HepG2 (cell line): ENCODE data around the gene CPLX3. TPM values are rescaled to one million over a fixed set of nuclear protein-coding genes. Genes with fewer than 3 reads are reported as not detected.

Experiments used
- ATAC-seq: fragments of 200-7000 bp; cut with Tn5 transposase; 3 replicates; pipeline ENCODE4 v1.9.1; 2020; ENCODE audit warnings: mild to moderate bottlenecking, moderate library complexity
- BruUV-seq: library from RNA; stranded (reverse); fragments of 400-500 nt; replicated peaks from 2 replicates; lab custom pipeline; 2021; lab: Mats Ljungman, UMichigan
- CTCF ChIA-PET: fragments of 300-600 bp; formaldehyde crosslinking; extraction: SDS; loops from one replicate; lab custom pipeline; 2021; ENCODE audit warnings: low total read pairs, inconsistent platforms, low intra/inter-chr PET ratio; lab: Yijun Ruan, JAX
- POLR2A ChIA-PET: fragments of 350-600 bp; sonication (Branson Sonifier 250); formaldehyde crosslinking; loops from one replicate; lab custom pipeline; 2020; ENCODE audit warnings: antibody characterized with exemption, inconsistent platforms; lab: Yijun Ruan, JAX
- DNase-seq: peaks from one replicate; pipeline ENCODE4 v3.0.0-alpha.2; 2015; ENCODE audit warnings: low spot score
- FAIRE-seq: peaks from 3 replicates; lab custom pipeline; 2011; peaks lifted over from hg19 to GRCh38; lab: Jason Lieb, UNC
- H2AFZ ChIP-seq: one replicate; pipeline ENCODE4 v1.6.1; 2011; ENCODE audit warnings: low read length, inconsistent platforms
- H3K27ac ChIP-seq: fragments of 300-600 bp; 3 replicates; pipeline ENCODE4 v1.8.0; 2011; ENCODE audit warnings: mixed run types, mild to moderate bottlenecking, mixed read lengths, low read length, inconsistent platforms; ENCODE audit not compliant: insufficient read depth; ENCODE audit errors: extremely low read length
- H3K27me3 ChIP-seq, 2 experiments: fragments of 200-600 bp in 1 of 2; 2 replicates in 1 of 2; 3 replicates in 1 of 2; pipeline versions ENCODE4 v1.6.0 to v1.8.0; 2011; ENCODE audit warnings: low read length in 2 of 2, mild to moderate bottlenecking in 2 of 2, moderate library complexity in 2 of 2, inconsistent platforms in 1 of 2; ENCODE audit not compliant: insufficient read depth in 2 of 2, control insufficient read depth in 1 of 2
- H3K36me3 ChIP-seq, 2 experiments: fragments of 200-600 bp in 1 of 2; replicated peaks in 1 of 2; 2 replicates in 1 of 2; 3 replicates in 1 of 2; pipeline versions ENCODE4 v1.5.1 to v1.8.0; 2011; ENCODE audit warnings: low read length in 2 of 2, inconsistent platforms in 1 of 2; ENCODE audit not compliant: insufficient read depth in 2 of 2, control insufficient read depth in 1 of 2
- H3K4me1 ChIP-seq: 2 replicates; pipeline ENCODE4 v1.5.1; 2012; ENCODE audit warnings: low read length, inconsistent platforms; ENCODE audit not compliant: insufficient read depth
- H3K4me2 ChIP-seq: 2 replicates; pipeline ENCODE4 v1.6.0; 2011; ENCODE audit warnings: low read depth, low read length, inconsistent platforms
- H3K4me3 ChIP-seq, 3 experiments: fragments of 200-600 bp in 1 of 3; sonication (generic), shearing (Covaris generic) in 1 of 3; replicated peaks in 1 of 3; 2 replicates each; pipeline ENCODE4 v1.5.1; 2011 to 2016; ENCODE audit warnings: low read length in 3 of 3, inconsistent platforms in 2 of 3, low read depth in 2 of 3, mild to moderate bottlenecking in 2 of 3, control low read depth in 1 of 3, mixed read lengths in 1 of 3; ENCODE audit not compliant: insufficient read depth in 1 of 3
- H3K79me2 ChIP-seq: one replicate; pipeline ENCODE4 v1.6.1; 2011; ENCODE audit warnings: low read length, inconsistent platforms; ENCODE audit not compliant: insufficient read depth
- H3K9ac ChIP-seq: 2 replicates; pipeline ENCODE4 v1.6.0; 2011; ENCODE audit warnings: mild to moderate bottlenecking, low read depth, low read length, inconsistent platforms; ENCODE audit not compliant: insufficient read depth
- H3K9me3 ChIP-seq: 2 replicates; pipeline ENCODE4 v1.5.1; 2012; ENCODE audit warnings: mild to moderate bottlenecking, low read length
- H4K20me1 ChIP-seq: 2 replicates; pipeline ENCODE4 v1.6.0; 2011; ENCODE audit warnings: inconsistent platforms, mild to moderate bottlenecking, low read length, moderate library complexity; ENCODE audit not compliant: insufficient read depth
- CENPBD1 ChIP-seq: sonication (generic); formaldehyde crosslinking; IDR thresholded peaks from 2 replicates; pipeline ENCODE4 v1.8.0; 2022; ENCODE audit warnings: missing genetic modification reagents, low read depth, mild to moderate bottlenecking, borderline replicate concordance
- EP300 ChIP-seq, 3 experiments: sonication (generic) in 1 of 3; formaldehyde crosslinking in 1 of 3; IDR thresholded peaks; 2 replicates each; pipeline versions ENCODE4 v1.5.1 to v1.6.1; 2011 to 2020; ENCODE audit warnings: low read depth in 2 of 3, low read length in 2 of 3, borderline replicate concordance in 1 of 3, improper control_type of control experiment in 1 of 3, mild to moderate bottlenecking in 1 of 3, missing genetic modification reagents in 1 of 3, moderate library complexity in 1 of 3
- GATAD1 ChIP-seq: IDR thresholded peaks from 2 replicates; pipeline ENCODE4 v1.6.1; 2016; ENCODE audit warnings: missing genetic modification reagents, missing compliant biosample characterization
- GATAD2A ChIP-seq: IDR thresholded peaks from 2 replicates; pipeline ENCODE4 v1.6.1; 2016
- MTF1 ChIP-seq: sonication (generic); formaldehyde crosslinking; IDR thresholded peaks from 2 replicates; pipeline ENCODE4 v1.5.0; 2020; ENCODE audit warnings: missing genetic modification reagents
- PATZ1 ChIP-seq: sonication (generic); formaldehyde crosslinking; IDR thresholded peaks from 2 replicates; pipeline ENCODE4 v1.4.0; 2020; ENCODE audit warnings: missing genetic modification reagents
- RCOR2 ChIP-seq: IDR thresholded peaks from 2 replicates; pipeline ENCODE4 v1.6.1; 2016; ENCODE audit warnings: missing biosample characterization, missing genetic modification reagents
- SAP130 ChIP-seq: IDR thresholded peaks from 2 replicates; pipeline ENCODE4 v1.6.1; 2016; ENCODE audit warnings: low read depth
- ZNF207 ChIP-seq: fragments of 450-650 bp; IDR thresholded peaks from 2 replicates; pipeline ENCODE4 v1.6.1; 2016; ENCODE audit warnings: antibody characterized with exemption, borderline replicate concordance
- ZNF333 ChIP-seq: sonication (generic); formaldehyde crosslinking; IDR thresholded peaks from 2 replicates; pipeline ENCODE4 v1.4.0; 2020; ENCODE audit warnings: mild to moderate bottlenecking, missing genetic modification reagents, borderline replicate concordance
- ZNF337 ChIP-seq: sonication (generic); formaldehyde crosslinking; IDR thresholded peaks from 2 replicates; pipeline ENCODE4 v1.5.1; 2020; ENCODE audit warnings: missing genetic modification reagents, low read depth, mild to moderate bottlenecking, borderline replicate concordance
- ZNF740 ChIP-seq: sonication (generic); formaldehyde crosslinking; IDR thresholded peaks from 2 replicates; pipeline ENCODE4 v1.4.0; 2020; ENCODE audit warnings: missing genetic modification reagents
- ZNF772 ChIP-seq: sonication (generic); formaldehyde crosslinking; IDR thresholded peaks from 2 replicates; pipeline ENCODE4 v1.5.0; 2020; ENCODE audit warnings: mild to moderate bottlenecking, missing genetic modification reagents
- ZNF883 ChIP-seq: sonication (generic); formaldehyde crosslinking; IDR thresholded peaks from 2 replicates; pipeline ENCODE4 v1.5.1; 2020; ENCODE audit warnings: mild to moderate bottlenecking, missing genetic modification reagents; ENCODE audit errors: not compliant biosample characterization
- WGBS: methylation state at CpG from one replicate; pipeline ENCODE4 v1.1.6; 2017; ENCODE audit warnings: low lambda C conversion rate; 5-methylcytosine and 5-hydroxymethylcytosine counted together
- in situ Hi-C: cut with HindIII; loops from 2 replicates; pipeline ENCODE4 v1.10.0; 2017; ENCODE audit warnings: low pct_unique_long_range_greater_than_20kb; ENCODE audit not compliant: extremely low pct_ligation_motif_present
- intact Hi-C: fragments of 100-400 bp; cut with micrococcal nuclease; formaldehyde crosslinking; loops from one replicate; pipeline ENCODE4 v1.10.0; 2022; ENCODE audit not compliant: unreplicated experiment
- polyA plus RNA-seq, 8 experiments: library from polyadenylated mRNA; depleted of rRNA in 3 of 8; stranded (reverse) in 7 of 8; unstranded in 1 of 8; fragments of >200 nt; fragmentation: Illumina TruSeq in 4 of 8; extraction: Trizol in 4 of 8; gene quantifications; 2 replicates each; pipeline versions ENCODE4 v1.2.1 to v1.2.3, GENCODE V29; 2011 to 2016; ENCODE audit warnings: low read depth in 4 of 8, missing spikeins in 1 of 8, mixed read lengths in 1 of 8; ENCODE audit not compliant: insufficient read depth in 1 of 8
- total RNA-seq, 5 experiments: library from RNA; depleted of rRNA; stranded (reverse); fragments of >200 nt; fragmentation: Illumina TruSeq; extraction: Trizol; gene quantifications; 2 replicates each; pipeline ENCODE4 v1.2.3, GENCODE V29; 2016; ENCODE audit warnings: low read depth in 1 of 5
- TF ChIP-seq, protein P1 (sequence below): sonication (generic); formaldehyde crosslinking; IDR thresholded peaks from 2 replicates; pipeline ENCODE4 v1.5.0; 2020; ENCODE audit warnings: missing genetic modification reagents
- TF ChIP-seq, protein P2 (sequence below): sonication (generic); formaldehyde crosslinking; IDR thresholded peaks from 2 replicates; pipeline ENCODE4 v1.8.0; 2022; ENCODE audit warnings: low read depth, missing genetic modification reagents
- TF ChIP-seq, protein P3 (sequence below): IDR thresholded peaks from 2 replicates; pipeline ENCODE4 v1.6.1; 2016; ENCODE audit warnings: missing compliant biosample characterization, missing genetic modification reagents, borderline replicate concordance

CPLX3 gene
- total and polyA plus RNA-seq, 2 of the 13 experiments (the other 11 are each of a cell fraction or from before 2014, with no cell fraction given): not detected

- Histone ChIP-seq H3K9ac (peak overlapping the region; percentile 5; the same call in 1 of the 2 replicates), H3K4me2 (peak overlapping the region; percentile 59), H3K9me3 (no peaks in the 10 kb centered on the region), H3K36me3 (no peaks in the 10 kb centered on the region), H3K79me2 (no peaks in the 10 kb centered on the region), H4K20me1 (no peaks in the 10 kb centered on the region), H3K4me1 (peaks cover 40% of the 10 kb centered on the region), H2AFZ (no peak overlapping the region), H3K27ac (no peak overlapping the region), H3K27me3 (peaks cover 1 to 8% of the 10 kb centered on the region in 2 experiments; a peak in 2 of 5 replicates), H3K4me3 (peak overlapping the region in 1 of 3 experiments; percentile 35; a peak in 1 of 6 replicates)
- CTCF ChIA-PET: no interaction called here
- WGBS: 16% methylated on average over 9 of the region's 19 CpGs
- no peak for FAIRE-seq
- POLR2A ChIA-PET: interaction anchor here (1.9 kb wide), 1 partner anchor 90 kb away, joined by 7 read pairs; the partner anchor contains the start of gene FAM219B
- intact Hi-C loops (loop anchor here (1.0 to 5.0 kb wide), 2 partner anchors 34 to 121 kb away; partner anchors contain the start of gene CSK), in situ Hi-C loops (no loop called here)
- ATAC-seq: peak; percentile 2; the same call in 1 of the 3 replicates
- BruUV-seq: no TSS peak
- no peak for DNase-seq
- TF ChIP-seq CENPBD1 (no peak), ZNF883 (no peak), ZNF333 (CRISPR knock-in tag) (no peak), SAP130 (no peak), MTF1 (CRISPR knock-in tag) (peak; percentile 87), ZNF207 (no peak), PATZ1 (CRISPR knock-in tag) (peak; percentile 36; the same call in 1 of the 2 replicates), GATAD1 (CRISPR knock-in tag) (no peak), RCOR2 (CRISPR knock-in tag) (no peak), EP300 (IDR thresholded peaks at IDR 0.05; ENCODE audit: low read depth in 2 of 2, low read length in 2 of 2) (no peak), EP300 (CRISPR knock-in tag; IDR thresholded peaks at IDR 0.05; ENCODE audit: borderline replicate concordance) (no peak), ZNF740 (CRISPR knock-in tag) (peak; percentile 94), GATAD2A (no peak), ZNF337 (no peak), ZNF772 (no peak)
- TF ChIP-seq, protein P1, sequence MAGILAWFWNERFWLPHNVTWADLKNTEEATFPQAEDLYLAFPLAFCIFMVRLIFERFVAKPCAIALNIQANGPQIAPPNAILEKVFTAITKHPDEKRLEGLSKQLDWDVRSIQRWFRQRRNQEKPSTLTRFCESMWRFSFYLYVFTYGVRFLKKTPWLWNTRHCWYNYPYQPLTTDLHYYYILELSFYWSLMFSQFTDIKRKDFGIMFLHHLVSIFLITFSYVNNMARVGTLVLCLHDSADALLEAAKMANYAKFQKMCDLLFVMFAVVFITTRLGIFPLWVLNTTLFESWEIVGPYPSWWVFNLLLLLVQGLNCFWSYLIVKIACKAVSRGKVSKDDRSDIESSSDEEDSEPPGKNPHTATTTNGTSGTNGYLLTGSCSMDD (CRISPR knock-in tag): no peak
- TF ChIP-seq, protein P2, sequence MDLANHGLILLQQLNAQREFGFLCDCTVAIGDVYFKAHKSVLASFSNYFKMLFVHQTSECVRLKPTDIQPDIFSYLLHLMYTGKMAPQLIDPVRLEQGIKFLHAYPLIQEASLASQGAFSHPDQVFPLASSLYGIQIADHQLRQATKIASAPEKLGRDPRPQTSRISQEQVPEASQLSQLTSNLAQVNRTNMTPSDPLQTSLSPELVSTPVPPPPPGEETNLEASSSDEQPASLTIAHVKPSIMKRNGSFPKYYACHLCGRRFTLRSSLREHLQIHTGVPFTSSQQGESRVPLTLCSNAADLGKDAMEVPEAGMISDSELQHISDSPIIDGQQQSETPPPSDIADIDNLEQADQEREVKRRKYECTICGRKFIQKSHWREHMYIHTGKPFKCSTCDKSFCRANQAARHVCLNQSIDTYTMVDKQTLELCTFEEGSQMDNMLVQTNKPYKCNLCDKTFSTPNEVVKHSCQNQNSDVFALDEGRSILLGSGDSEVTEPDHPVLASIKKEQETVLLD (CRISPR knock-in tag): no peak
- TF ChIP-seq, protein P3, sequence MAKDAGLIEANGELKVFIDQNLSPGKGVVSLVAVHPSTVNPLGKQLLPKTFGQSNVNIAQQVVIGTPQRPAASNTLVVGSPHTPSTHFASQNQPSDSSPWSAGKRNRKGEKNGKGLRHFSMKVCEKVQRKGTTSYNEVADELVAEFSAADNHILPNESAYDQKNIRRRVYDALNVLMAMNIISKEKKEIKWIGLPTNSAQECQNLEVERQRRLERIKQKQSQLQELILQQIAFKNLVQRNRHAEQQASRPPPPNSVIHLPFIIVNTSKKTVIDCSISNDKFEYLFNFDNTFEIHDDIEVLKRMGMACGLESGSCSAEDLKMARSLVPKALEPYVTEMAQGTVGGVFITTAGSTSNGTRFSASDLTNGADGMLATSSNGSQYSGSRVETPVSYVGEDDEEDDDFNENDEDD (CRISPR knock-in tag): no peak
Observed at GRCh38 chr15:74816624-74817369, 9.6 kb upstream of the CPLX3 start.
